NCI-H2227 treated with DMSO at 0.1 percent for 48 hours (cell line): ENCODE data around the gene TMEM116.
"Not testable (repeated sequence)": the region's sequence is repeated elsewhere in the genome, so short reads cannot be mapped to it uniquely, and the experiment has no call there.

Source experiments
- DNase-seq: peaks from one replicate; lab custom pipeline; 2025; lab: John Stamatoyannopoulos, UW

The TMEM116 gene

DNA sequence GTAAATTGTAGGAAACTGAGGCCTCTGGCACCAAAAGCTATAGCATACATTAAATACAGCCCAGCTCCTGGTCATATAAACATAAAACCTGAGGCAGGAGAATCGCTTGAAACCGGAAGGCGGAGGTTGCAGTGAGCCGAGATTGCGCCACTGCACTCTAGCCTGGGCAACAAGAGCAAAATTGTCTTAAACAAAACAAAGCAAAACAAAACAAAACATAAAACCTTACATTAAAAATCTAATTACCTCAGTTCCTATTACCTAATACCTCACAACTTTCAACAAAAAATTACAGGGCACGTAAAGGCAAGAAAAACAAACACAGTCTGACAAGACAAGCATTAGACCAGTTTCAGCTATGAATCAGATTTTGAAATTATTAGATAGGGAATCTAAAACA lies 36.7 kb downstream of the TMEM116 start:
- no peak for DNase-seq

DNA sequence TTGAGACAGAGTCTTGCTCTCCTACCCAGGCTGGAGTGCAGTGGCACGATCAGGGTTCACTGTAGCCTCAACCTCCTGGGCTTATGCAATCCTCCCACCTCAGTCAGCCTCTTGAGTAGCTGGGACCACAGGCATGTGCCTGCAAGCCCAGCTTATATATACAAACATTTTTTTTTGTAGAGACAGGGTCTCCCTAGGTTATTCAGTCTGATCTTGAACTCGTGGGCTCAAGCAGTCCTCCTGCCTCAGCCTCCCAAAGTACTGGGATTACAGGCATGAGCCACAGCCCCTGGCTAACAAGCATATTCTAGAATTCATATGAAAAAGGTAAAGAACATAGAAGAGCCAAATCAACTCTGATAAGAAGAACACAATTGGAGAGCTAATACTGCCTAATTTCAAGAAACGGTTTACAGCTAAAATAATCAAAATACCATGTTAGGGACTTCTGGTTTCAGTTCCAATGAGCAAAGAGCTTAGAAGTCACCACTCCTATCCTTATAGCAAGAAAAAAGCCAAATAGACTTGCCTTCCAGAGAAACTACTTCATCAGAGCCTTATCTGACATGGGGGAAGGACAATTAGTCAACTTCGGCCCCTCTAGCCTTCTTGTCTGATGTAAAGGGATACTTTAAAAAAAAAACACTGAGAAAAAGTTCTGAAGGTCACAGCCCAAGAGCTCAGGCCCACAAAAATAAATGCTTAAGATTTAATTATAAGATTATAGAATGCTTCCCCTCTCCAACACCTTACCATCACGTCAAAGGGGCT lies 37.6 kb downstream of the TMEM116 start:
- DNase-seq, result no peak

DNA sequence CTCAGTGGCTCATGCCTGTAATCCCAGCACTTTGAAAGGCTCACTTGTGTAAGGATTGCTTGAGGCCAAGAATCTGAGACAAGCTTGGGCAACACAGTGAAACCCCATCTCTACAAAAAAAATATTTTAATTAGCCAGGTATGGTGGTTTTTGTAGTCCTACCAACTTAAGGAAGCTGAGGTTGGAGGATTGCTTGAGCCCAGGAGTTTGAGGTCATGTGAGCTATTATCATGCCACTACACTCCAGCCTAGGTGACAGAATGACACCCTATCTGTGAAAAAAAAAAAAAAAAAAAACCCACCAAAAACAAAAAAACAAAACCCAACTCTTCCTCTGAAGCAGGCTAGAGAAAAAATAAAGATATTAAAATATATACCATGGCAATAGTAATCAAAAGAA lies 41.2 kb downstream of the TMEM116 start:
- DNase-seq, result no peak

DNA sequence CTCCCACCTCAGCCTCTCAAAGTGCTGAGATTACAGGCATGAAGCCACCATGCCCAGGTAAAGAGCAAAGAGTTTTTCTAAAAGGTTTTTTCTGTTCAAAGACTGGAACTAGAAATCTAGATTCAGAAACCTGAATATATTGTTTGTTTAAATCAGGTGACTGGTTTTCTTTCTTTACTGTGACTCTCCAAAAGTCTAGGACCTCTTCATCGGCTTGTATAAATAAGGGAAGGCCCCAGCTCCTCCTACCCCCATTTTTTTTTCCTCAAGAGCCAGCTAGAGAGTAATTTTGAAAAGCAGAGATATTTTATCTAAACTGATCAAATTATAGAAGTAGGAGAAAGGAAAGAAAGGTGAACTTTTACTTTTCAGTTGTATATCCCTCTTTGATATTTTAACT lies 48.0 kb downstream of the TMEM116 start:
- no peak for DNase-seq

DNA sequence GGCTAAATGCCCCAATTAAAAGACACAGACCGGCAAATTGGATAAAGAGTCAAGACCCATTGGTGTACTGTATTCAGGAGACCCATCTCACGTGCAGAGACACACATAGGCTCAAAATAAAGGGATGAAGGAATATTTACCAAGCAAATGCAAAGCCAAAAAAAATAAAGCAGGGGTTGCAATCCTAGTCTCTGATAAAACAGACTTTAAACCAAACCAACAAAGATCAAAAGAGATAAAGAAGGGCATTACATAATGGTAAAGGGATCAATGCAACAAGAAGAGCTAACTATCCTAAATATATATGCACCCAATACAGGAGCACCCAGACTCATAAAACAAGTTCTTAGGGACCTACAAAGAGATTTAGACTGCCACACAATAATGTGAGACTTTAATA lies 53.4 kb downstream of the TMEM116 start:
- DNase-seq, result not testable (repeated sequence)

DNA sequence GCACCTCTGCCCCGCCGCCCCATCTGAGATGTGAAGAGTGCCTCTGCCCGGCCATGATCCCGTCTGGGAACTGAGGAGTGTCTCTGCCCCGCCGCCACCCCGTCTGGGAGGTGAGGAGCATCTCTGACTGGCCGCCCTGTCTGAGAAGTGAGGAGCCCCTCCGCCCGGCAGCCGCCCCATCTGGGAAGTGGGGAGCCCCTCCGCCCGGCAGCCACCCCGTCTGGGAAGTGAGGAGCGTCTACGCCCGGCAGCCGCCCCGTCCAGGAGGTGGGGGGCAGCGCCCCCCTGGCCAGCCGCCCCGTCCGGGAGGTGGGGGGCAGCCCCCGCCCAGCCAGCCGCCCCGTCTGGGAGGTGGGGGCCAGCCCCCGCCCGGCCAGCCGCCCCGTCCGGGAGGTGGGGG lies 55.7 kb downstream of the TMEM116 start:
- DNase-seq, result not testable (repeated sequence)

DNA sequence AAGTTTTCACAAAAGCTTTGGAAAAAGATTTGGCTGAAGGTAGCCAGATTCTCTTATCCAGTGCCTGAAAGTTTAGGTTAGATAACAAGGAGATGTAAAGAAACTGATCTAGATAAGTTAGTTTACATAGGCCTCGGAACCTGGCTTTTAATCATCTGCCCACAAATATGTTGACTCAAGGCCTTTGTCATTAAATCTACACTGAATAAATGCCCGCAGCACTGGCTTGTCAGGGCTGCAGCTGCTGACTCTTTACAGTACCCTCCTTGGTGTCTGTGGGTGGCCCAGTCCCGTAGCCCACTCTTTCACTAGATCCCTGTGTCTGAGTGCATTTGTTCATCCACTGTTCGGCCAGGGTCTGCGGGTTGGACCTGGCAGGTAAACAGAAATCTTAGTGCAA lies 58.0 kb downstream of the TMEM116 start:
- no peak for DNase-seq

DNA sequence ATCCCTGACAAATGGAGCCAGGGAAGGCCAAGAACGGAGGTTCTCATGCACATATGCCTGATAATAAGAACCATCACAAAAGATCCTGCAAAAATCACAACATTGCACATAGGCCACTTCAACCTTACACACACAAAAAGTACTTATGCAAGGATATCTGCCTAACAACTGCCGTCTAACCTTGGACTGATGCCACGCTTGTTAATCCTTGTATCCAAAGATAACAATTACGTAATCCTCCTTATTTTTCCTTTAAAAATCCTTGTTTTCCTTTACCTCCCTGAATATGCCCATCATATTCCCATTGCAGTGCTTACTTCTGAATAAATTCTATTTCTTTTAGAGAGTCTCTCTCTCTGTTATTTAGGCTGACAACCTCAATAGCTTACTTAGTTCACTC lies 59.5 kb downstream of the TMEM116 start:
- DNase-seq, result no peak

DNA sequence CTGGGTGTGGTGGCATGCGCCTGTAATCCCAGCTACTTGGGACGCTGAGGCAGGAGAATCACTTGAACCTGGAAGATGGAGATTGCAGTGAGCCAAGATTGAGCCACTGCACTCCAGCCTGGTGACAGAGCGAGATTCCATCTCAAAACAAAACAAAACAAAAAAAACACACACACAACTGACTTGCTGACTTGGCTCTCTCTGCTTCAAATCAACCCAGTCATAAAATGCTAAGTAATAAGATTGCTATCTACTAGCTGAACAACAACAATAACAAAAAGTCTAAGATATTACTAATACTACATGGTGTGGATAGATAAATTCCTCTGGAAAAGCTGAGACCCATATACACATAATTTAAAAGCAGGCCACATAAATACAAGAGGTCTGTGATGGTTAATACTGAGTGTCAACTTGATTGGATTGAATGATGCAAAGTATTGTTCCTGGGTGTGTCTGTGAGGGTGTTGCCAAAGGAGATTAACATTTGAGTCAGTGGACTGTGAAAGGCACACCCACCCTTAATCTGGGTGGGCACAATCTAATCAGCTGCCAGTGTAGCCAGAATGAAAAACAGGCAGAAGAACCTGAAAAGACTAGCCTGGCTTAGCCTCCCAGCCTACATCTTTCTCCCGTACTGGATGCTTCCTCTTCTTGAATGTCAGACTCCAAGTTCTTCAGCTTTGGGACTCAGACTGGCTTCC lies 60.7 kb downstream of the TMEM116 start:
- DNase-seq, result not testable (repeated sequence)

DNA sequence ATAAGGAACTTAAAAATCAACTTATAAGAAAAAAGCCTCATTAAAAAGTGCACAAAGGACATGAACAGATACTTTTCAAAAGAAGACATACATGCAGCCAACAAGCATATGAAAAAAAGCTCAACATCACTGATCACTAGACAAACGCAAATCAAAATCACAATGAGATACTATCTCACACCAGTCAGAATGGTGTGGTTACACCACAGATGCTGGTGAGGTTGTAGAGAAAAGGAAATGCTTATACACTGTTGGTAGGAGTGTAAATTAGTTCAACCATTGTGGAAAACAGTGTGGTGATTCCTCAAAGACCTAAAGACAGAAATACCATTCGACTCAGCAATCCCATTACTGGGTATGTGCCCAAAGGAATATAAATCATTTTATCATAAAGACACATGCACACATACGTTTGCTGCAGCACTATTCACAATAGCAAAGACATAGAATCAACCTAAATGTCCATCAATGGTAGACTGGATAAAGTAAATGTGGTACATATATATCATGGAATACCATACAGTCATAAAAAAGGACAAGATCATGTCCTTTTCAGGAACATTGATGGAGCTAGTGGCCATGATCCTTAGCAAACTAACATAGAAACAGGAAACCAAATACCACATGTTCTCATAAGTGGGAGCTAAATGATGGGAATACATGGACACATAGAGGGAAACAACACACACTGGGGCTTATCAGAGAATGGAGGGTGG lies 61.8 kb downstream of the TMEM116 start:
- DNase-seq, result not testable (repeated sequence)

DNA sequence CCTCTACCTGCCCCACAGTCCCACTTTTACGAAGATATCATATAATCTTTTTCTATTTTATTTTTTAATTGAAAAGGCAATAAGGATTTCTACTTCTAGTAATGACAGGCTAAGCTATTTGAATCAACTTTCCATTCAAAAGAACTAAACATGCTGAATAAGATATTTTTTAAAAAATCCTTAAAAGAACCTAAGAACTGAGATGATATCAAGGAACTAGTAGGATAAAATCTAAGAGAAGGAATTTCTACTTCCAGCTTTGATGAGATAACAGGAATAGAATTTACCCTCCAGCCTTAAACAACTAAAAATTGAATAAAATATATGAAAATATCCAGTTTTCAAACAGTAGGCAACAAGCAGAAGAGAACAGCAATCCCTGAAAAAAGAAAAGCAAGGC lies 69.0 kb downstream of the TMEM116 start:
- no peak for DNase-seq

DNA sequence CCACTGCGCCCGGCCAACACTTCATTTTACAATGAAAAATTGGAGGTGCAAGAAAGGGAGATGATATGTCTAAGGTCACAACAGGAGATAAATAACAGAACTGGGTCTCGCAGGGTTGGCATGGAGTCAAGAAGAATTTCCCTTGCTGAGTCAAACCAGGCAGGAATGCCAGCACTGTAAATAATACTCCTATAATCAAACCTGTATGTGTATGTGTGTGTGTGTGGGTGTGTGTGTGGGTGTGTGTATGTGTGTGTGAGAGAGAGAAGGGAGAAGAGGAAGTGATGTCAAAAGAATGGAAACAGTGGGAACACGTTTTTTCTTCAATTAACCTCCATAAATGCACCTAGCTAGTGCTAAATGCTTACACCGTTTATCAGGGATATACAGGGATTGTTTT lies 70.4 kb downstream of the TMEM116 start:
- no peak for DNase-seq

DNA sequence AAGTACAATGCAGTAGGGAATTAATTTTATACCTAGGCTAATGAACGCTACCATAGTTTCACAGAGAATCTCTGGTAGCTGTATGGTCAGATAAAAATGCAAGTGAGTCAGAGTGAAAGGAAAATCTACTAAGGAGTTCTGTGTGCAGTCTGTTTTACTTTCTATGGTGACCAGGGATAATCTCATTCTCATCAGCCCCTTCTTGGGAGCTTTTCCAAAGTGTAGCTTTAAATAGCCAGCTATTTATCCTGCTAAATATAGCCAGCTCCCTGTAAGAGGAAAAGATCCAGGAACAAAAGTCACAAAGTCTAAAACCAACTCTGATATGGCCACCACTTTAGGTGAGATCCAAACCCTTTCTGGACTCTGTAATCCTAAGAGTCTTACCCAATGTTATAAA lies 75.5 kb downstream of the TMEM116 start:
- DNase-seq, result no peak

DNA sequence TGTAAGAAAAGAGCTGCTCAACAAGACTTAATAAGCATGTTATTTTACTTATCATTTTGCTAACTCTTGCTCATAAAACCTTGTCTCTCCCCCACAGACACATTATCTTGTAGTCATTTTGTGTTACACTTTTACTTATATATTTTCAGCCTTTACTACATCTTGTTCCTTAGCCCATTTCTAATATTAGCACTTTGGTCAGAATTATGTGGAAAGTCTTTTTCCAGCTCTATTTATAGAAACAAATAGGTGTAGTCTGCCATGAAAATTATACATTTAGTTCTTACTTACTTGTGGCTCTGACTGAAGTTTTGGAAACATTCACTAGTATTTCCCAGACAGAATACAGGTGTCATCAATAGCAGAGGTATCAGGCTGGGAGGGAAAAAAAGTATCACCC lies 76.1 kb downstream of the TMEM116 start:
- no peak for DNase-seq

DNA sequence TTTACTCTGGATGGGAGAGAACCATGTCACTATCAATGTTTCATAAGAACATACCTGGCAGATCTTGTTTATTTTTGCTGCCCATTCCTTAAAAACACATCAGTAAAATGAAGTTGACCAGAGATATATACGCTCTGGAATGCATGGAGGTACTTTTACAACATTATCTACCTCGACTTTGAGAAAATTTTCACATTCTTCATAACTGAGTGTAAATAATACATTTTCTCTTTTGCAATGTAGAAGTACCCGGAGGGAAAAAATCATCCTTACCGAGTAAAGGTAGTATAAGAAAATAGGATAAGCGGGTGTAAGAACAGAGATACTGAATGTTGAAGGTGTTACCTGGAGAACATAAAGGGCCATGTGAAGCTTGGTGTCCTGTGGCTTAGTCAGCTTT lies 80.7 kb downstream of the TMEM116 start:
- no peak for DNase-seq

DNA sequence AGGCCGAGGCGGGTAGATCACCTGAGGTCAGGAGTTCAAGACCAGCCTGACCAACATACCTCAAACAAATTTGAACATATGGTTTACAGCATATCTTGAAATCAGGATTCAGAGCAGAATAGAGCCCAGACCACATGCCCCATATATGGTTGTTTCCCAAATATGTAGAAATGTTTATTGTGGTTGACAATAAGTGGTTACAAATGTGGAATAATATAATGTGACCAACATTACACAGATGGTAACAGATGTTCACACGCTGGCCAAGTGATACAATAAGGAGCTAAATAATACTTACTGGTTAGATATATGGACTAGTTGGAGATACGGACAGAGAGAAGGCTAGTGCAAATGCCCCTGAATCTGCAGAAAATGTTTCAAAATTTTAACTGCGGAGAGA lies 85.6 kb downstream of the TMEM116 start:
- DNase-seq, result no peak

DNA sequence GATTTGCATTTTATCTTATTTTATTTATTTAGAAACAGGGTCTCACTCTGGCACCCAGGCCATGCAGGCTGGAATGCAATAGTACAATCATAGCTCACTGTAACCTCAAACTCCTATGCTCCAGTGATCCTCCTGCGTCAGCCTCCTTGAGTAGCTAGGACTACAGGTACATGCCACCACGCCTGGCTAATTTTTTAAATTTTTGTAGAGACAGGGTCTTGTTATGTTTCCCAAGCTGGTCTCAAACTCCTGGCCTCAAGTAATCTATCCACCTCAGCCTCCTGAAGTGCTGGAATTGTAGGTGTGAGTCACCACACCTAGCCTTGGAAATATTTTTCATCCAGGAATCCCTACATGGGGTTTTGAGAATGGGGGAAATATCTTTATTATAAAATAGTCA lies 86.3 kb downstream of the TMEM116 start:
- no peak for DNase-seq

DNA sequence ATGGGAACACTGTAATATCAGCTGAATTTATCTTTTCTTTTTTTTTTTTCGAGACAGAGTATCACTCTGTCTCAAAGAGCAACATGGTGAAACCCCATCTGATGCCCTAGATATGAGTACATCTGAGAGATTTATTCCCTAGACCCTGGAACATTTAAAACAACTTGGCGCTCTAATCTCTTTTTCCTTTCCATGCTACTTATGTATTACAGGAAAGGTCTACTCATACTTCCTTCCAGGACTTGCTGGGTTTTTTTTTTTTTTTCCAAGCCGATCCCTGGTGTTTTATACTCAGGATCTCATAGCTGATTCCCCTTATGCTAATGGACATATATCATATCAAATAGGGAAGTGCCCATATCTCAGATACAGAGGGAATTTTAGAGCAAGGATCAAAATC lies 87.8 kb downstream of the TMEM116 start:
- no peak for DNase-seq

DNA sequence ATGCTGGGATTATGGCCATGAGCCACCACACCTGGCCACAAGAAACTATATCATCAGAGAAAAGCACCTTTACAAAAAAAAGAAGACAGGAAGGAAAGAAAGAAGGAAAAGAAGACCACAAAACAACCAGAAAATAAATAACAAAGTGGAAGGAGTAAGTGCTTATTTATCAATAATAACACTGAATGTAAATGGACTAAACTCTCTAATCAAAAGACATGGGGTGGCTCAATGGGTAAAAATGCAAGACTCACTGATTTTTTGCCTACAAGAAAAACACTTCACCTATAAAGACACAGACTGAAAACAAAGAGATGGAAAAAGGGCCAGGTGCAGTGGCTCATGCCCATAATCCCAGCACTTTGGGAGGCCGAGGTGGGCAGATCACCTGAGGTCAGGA lies 105.2 kb downstream of the TMEM116 start:
- DNase-seq, result no peak

DNA sequence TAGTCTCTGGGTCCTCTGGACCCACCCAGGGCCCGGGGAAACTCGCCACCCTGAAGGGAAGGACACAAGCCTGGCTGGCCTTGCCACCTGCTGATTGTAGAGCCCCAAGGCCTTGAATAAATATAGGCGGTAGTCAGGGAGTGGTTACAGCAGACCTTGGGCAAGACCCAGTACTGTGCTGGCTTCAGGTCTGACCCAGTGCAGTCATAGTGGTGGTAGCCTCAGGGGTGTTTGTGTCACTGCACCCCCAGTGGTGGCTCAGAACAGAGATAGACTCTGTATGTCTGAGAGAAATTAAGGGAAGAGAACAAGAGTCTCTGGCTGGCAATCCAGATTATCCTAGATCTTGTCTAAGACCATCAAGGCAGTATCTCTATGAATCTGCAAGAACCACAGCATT lies 107.5 kb downstream of the TMEM116 start:
- DNase-seq, result no peak

DNA sequence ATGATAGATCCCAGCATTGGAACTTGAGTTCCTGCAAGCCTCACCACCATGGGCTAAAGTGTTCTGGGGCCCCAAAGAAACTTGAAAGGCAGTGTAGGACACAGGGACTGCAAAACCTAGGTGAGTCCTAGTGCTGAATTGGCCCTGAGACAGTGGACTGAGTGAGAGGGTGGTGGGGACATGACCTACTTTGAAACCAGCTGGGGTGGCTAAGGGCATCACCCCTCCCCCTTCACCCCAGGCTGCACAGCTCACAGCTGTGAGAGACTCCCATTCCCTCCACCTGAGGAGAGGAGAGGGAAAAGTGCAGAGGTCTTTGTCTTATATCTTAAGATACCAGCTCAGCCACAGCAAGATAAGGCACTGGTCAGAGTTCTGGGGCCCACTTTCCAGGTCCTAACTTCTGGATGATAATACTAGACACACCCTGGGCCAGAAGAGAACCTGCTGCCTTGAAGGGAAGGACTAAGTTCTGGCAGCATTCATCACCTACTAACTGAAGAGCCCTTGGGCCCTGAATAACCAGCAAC lies 108.5 kb downstream of the TMEM116 start:
- DNase-seq, result no peak

DNA sequence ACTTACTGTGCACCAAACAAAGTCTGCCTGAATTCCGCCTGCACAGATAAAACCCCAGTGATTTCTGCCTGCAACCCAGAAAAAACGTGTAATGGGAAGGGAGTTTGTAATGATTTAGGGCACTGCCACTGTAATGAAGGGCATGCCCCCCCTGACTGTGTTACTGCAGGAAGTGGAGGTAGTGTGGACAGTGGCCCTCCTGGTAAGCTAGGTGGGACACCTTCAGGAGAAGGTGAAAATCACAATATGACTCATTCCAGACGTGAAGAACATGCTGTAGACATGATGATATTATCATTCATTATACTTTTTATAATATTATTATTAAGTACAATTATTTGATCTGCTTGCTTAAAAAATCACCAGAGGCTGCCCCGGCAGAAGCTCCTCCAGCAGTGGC lies 111.8 kb downstream of the TMEM116 start:
- no peak for DNase-seq

DNA sequence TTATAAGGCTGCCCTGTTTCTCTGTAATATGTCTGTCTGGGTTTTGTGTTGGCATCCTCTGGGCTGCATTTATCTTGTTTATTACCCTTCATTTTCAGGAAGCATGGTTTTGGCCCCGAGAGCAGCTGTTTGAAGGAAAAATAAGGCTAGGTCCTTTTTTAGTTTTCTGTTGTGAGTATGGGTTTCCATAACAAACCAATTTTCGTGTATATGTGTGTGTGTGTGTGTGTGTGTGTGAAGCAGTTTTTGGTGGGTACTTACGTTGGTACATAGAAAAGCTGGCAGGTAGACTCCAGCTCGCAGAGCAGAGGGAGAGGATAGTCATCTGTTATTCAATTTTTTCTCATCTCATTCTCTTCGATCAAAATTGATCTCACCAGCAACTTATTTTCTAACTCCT lies 118.4 kb downstream of the TMEM116 start:
- no peak for DNase-seq
